Naive thymus-derived CD4-positive, alpha-beta T cell (primary cell): ENCODE data around the gene NOX5. TPM values are rescaled to one million over a fixed set of nuclear protein-coding genes. Genes with fewer than 3 reads are reported as not detected.
A peak's percentile ranks its signal among the peaks of the same experiment; 100 is the strongest.
"Not testable (repeated sequence)": the region's sequence is repeated elsewhere in the genome, so short reads cannot be mapped to it uniquely, and the experiment has no call there.

Experiments
- ATAC-seq: fragments of 150-1000 bp; cut with Tn5 transposase; 2 replicates; pipeline ENCODE4 v1.10.0; 2021; ENCODE audit warnings: mild to moderate bottlenecking, moderate library complexity
- CTCF ChIA-PET: fragments of 350-600 bp; sonication (Branson Sonifier 250); formaldehyde crosslinking; loops from one replicate; lab custom pipeline; 2021; ENCODE audit warnings: antibody characterized with exemption; lab: Charles Lee
- POLR2A ChIA-PET: fragments of 350-600 bp; sonication (Branson Sonifier 250); formaldehyde crosslinking; loops from one replicate; lab custom pipeline; 2021; ENCODE audit warnings: antibody characterized with exemption, inconsistent platforms; lab: Charles Lee
- DNase-seq, 9 donors: peaks; one replicate each; pipeline versions ENCODE4 v3.0.0 to v3.0.0-alpha.2; 2020 to 2022; ENCODE audit warnings: mixed read lengths in 1 of 9
- H3K27ac ChIP-seq: one replicate; pipeline ENCODE4 v1.7.0; 2013; ENCODE audit warnings: mild to moderate bottlenecking, low read depth, low read length, moderate library complexity
- H3K27me3 ChIP-seq, 2 donors: one replicate each; pipeline ENCODE4 v1.7.0; 2013; ENCODE audit warnings: low read length in 2 of 2, mild to moderate bottlenecking in 2 of 2, moderate library complexity in 2 of 2; ENCODE audit not compliant: control insufficient read depth in 2 of 2, insufficient read depth in 2 of 2
- H3K36me3 ChIP-seq, 3 experiments: 1 replicate in 2 of 3; 2 replicates in 1 of 3; pipeline ENCODE4 v1.7.0; 2013; ENCODE audit warnings: low read length in 3 of 3, mild to moderate bottlenecking in 3 of 3, moderate library complexity in 1 of 3; ENCODE audit not compliant: insufficient read depth in 3 of 3, control insufficient read depth in 2 of 3
- H3K4me1 ChIP-seq, 2 donors: one replicate each; pipeline ENCODE4 v1.7.0; 2013; ENCODE audit warnings: low read length in 2 of 2, mild to moderate bottlenecking in 2 of 2, moderate library complexity in 1 of 2; ENCODE audit not compliant: control insufficient read depth in 2 of 2, insufficient read depth in 2 of 2
- H3K4me3 ChIP-seq: 2 replicates; pipeline ENCODE4 v1.7.0; 2013; ENCODE audit warnings: mild to moderate bottlenecking, low read length
- H3K9me3 ChIP-seq, 3 experiments: 1 replicate in 2 of 3; 2 replicates in 1 of 3; pipeline ENCODE4 v1.7.0; 2013; ENCODE audit warnings: low read length in 3 of 3; ENCODE audit not compliant: control insufficient read depth in 2 of 3
- H3K27ac Mint-ChIP-seq, 9 donors: one replicate each; pipeline ENCODE4 v1.8.0; 2020 to 2022; ENCODE audit warnings: mixed read lengths in 9 of 9, mild to moderate bottlenecking in 8 of 9, moderate library complexity in 5 of 9, inconsistent platforms in 2 of 9
- H3K27me3 Mint-ChIP-seq, 5 donors: one replicate each; pipeline ENCODE4 v1.8.0; 2021 to 2022; ENCODE audit warnings: mixed read lengths in 5 of 5, mild to moderate bottlenecking in 1 of 5
- H3K36me3 Mint-ChIP-seq, 5 donors: one replicate each; pipeline ENCODE4 v1.8.0; 2020 to 2022; ENCODE audit warnings: mixed read lengths in 5 of 5, mild to moderate bottlenecking in 3 of 5, inconsistent platforms in 1 of 5
- H3K4me1 Mint-ChIP-seq, 7 donors: one replicate each; pipeline ENCODE4 v1.8.0; 2020 to 2022; ENCODE audit warnings: mixed read lengths in 7 of 7, mild to moderate bottlenecking in 3 of 7, inconsistent platforms in 1 of 7
- H3K4me3 Mint-ChIP-seq, 10 donors: one replicate each; pipeline ENCODE4 v1.8.0; 2020 to 2022; ENCODE audit warnings: mild to moderate bottlenecking in 10 of 10, mixed read lengths in 10 of 10, moderate library complexity in 6 of 10, inconsistent platforms in 2 of 10
- H3K9me3 Mint-ChIP-seq, 11 donors: one replicate each; pipeline ENCODE4 v1.8.0; 2020 to 2022; ENCODE audit warnings: mixed read lengths in 11 of 11, mild to moderate bottlenecking in 4 of 11, inconsistent platforms in 1 of 11, moderate library complexity in 1 of 11
- intact Hi-C, 2 donors: fragments of 100-400 bp; cut with micrococcal nuclease; formaldehyde crosslinking; loops; one replicate each; pipeline ENCODE4 v1.15.1; 2023
- polyA plus RNA-seq, 2 donors: library from polyadenylated mRNA; unstranded; fragments of 300-500 nt; fragmentation: Illumina TruSeq; gene quantifications; one replicate each; pipeline ENCODE4 v1.2.3, GENCODE V29; 2021
- total RNA-seq, 6 experiments: library from RNA in 5 of 6; stranded (reverse) in 5 of 6; gene quantifications; 1 replicate in 5 of 6; 2 replicates in 1 of 6; pipeline ENCODE4 v1.2.3 and lab custom pipeline; 2021 to 2026

Gene NOX5
- total and polyA plus RNA-seq, 7 experiments from 2014 or later: 0.05 TPM; not detected in 6

DNA sequence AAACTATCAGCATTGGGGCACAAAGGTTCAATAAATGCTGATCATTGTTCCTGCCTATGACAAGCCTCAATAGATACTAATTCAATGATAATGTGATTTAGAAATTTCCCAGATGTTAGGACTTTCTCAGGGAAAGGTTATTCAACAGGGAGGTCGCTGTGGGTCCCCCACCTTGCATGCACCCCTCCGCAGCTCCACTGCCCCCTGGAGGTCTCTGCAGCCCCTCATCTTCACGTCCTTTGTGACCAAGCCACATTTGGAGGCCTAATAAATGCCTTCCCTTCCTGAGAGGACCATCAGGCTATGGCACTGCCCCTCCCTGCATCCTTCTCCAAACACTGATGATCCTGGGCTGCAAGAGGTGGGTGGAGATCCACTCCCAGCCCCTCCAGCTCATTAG is 50.2 kb downstream of the NOX5 start:
- Histone ChIP-seq H3K27me3 (no peaks in the 10 kb centered on the region), H3K9me3 (no peaks in the 10 kb centered on the region), H3K4me3 (no peak overlapping the region), H3K36me3 (no peaks in the 10 kb centered on the region), H3K27ac (no peak overlapping the region), H3K4me1 (peaks cover 7 to 14% of the 10 kb centered on the region in 2 donors)
- Mint-ChIP-seq H3K4me1 (peaks cover 3 to 29% (median 24%) of the 10 kb centered on the region in 7 donors), H3K27me3 (peaks cover 0 to 13% (median 6%) of the 10 kb centered on the region in 5 donors), H3K4me3 (no peak overlapping the region), H3K9me3 (peaks cover 0 to 7% (median 0%) of the 10 kb centered on the region in 11 donors), H3K27ac (peak overlapping the region in 1 of 9 donors; percentile 64), H3K36me3 (no peaks in the 10 kb centered on the region)
- intact Hi-C loops: no loop called here
- no peak for DNase-seq
- no peak for ATAC-seq
- ChIA-PET CTCF (no interaction called here), POLR2A (no interaction called here)

DNA sequence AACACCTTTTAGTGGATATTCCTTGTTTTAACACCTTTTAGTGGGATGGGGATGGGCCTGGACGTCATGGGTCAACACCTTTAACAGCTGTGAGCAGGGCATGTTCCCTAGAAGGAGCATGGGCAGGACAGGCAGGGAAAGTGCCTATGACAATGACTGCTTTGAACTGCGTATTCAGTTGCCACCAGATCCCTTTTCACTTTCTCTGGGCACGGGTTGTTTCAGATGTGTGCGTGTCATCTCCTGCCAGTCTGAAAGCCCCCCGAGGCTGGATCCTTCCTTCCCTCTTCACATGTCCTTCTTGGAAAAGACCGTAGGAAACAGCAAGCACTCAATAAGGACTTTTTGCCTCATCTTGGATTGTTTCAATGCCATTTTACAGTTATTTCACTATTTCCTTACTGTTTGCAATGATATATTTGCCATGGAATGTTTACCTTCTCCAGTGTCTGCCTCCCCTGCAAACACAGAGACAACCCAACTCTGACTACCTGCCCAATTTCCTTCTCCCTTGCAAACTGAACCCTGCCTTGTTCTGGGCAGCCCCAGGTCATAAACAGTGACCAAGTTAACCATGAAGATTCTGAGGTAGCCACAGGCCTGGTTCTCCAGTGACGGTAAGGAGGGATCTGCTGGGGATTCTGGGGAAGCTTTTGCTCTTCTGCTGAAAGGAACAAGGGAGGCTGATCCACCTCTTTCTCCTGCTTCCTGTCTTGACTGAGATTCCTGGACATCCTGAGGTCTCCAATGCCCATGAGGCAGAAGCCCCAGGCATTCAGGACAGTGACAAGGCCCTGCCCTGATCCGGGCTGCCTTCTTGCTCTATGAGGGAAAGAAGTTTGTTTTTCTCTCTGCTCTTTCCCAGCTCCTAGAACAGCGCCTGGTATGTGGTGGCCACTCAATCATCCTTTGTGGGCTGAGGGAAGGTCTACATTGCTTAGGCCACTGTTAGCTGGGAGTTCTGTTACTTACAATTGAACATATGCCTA is 51.8 kb downstream of the NOX5 start:
- ChIA-PET POLR2A (no interaction called here), CTCF (no interaction called here)
- Mint-ChIP-seq H3K9me3 (peaks cover 0 to 11% (median 1%) of the 10 kb centered on the region in 11 donors), H3K4me3 (no peak overlapping the region), H3K27ac (no peak overlapping the region), H3K4me1 (peaks cover 2 to 12% (median 8%) of the 10 kb centered on the region in 7 donors), H3K36me3 (no peaks in the 10 kb centered on the region), H3K27me3 (peaks cover 13 to 23% (median 18%) of the 10 kb centered on the region in 5 donors)
- Histone ChIP-seq H3K4me1 (peaks cover under 1 to 1% of the 10 kb centered on the region in 2 donors), H3K9me3 (no peaks in the 10 kb centered on the region), H3K36me3 (no peaks in the 10 kb centered on the region), H3K27ac (no peak overlapping the region), H3K27me3 (no peaks in the 10 kb centered on the region), H3K4me3 (no peak overlapping the region)
- intact Hi-C loops: no loop called here
- ATAC-seq (no peak), DNase-seq (no peak)

DNA sequence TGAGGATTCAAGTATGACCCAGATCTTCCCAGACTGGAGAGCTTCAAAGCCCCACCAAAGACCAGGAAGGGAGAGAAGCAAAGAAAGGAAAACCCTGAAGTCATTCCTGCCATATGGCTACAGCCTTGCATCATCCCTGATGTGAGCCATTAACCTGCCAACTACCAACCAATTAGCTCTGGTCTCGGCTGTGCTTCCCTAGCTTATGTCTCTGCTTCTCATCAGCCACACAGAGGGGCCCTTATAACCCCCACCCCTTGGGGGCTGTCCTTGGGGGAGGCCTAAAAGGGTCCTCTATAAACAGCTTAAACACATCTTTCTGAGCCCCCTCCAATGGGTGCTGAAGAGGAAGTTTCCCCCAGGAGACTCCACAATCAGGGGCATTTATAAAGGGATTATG is 52.8 kb downstream of the NOX5 start:
- DNase-seq (no peak), ATAC-seq (no peak)
- Mint-ChIP-seq H3K27ac (no peak overlapping the region), H3K9me3 (peaks cover 0 to 18% (median 2%) of the 10 kb centered on the region in 11 donors), H3K27me3 (peaks cover 22 to 33% (median 28%) of the 10 kb centered on the region in 5 donors), H3K36me3 (no peaks in the 10 kb centered on the region), H3K4me1 (peaks cover 0 to 2% (median 0%) of the 10 kb centered on the region in 7 donors), H3K4me3 (no peak overlapping the region)
- no peak overlapping the region for H3K27ac ChIP-seq
- no peaks in the 10 kb centered on the region for H3K4me1 ChIP-seq
- H3K4me3 ChIP-seq: no peak overlapping the region
- ChIA-PET POLR2A (no interaction called here), CTCF (interaction anchor here (2.3 kb wide), 1 partner anchor 8 kb away, joined by 6 read pairs; no protein-coding TSS in a partner anchor)
- intact Hi-C loops: no loop called here
- H3K36me3 ChIP-seq: no peaks in the 10 kb centered on the region
- H3K27me3 ChIP-seq: no peaks in the 10 kb centered on the region
- H3K9me3 ChIP-seq: no peaks in the 10 kb centered on the region

DNA sequence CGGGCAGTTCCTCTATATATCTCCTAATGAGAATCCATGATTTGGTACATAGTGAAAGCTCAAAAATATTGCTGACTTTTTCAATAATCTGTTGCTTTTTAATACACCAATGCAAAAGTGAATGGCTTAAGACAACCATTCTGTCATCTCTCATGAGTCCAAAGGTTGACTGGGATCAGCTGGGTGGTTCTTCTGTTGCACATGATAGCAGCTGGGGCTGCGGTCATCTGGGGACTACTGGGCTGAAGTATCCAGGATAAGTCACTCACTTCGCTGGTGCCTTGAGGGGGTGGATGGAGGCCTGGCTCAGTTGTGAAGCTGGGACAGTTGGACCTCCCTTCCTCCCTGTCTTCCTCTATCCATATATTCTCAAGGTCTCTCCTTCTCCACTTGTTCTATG is 53.7 kb downstream of the NOX5 start:
- ChIA-PET CTCF (interaction anchor here (2.3 kb wide), 1 partner anchor 9 kb away, joined by 6 read pairs; no protein-coding TSS in a partner anchor), POLR2A (no interaction called here)
- peaks cover 0 to 23% (median 2%) of the 10 kb centered on the region in 11 donors for H3K9me3 Mint-ChIP-seq
- H3K27ac Mint-ChIP-seq: no peak overlapping the region
- DNase-seq (no peak), ATAC-seq (no peak)
- Histone ChIP-seq H3K4me3 (no peak overlapping the region), H3K27me3 (no peaks in the 10 kb centered on the region), H3K9me3 (no peaks in the 10 kb centered on the region), H3K36me3 (no peaks in the 10 kb centered on the region), H3K4me1 (no peaks in the 10 kb centered on the region), H3K27ac (no peak overlapping the region)
- intact Hi-C loops: no loop called here
- H3K4me1 Mint-ChIP-seq: no peaks in the 10 kb centered on the region
- H3K36me3 Mint-ChIP-seq: no peaks in the 10 kb centered on the region
- no peak overlapping the region for H3K4me3 Mint-ChIP-seq
- H3K27me3 Mint-ChIP-seq: peaks cover 26 to 39% (median 34%) of the 10 kb centered on the region in 5 donors

DNA sequence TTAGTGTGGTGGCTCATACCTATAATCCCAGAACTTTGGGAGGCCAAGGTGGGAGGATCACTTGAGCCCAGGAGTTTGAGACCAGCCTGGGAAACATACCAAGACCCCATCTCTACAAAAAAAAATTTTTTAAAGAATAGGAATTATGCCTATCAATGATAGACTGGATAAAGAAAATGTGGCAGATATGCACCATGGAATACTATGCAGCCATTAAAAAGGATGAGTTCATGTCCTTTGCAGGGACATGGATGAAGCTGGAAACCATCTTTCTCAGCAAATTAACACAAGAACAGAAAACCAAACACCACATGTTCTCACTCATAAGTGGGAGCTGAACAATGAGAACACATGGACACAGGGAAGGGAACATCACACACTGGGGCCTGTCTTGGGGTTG is 54.8 kb downstream of the NOX5 start:
- H3K4me3 ChIP-seq, H3K4me3 Mint-ChIP-seq, H3K36me3 Mint-ChIP-seq, H3K27me3 ChIP-seq, H3K36me3 ChIP-seq, H3K27ac Mint-ChIP-seq, intact Hi-C loops, H3K4me1 ChIP-seq, H3K4me1 Mint-ChIP-seq, ATAC-seq, H3K9me3 ChIP-seq, POLR2A ChIA-PET, DNase-seq, H3K27ac ChIP-seq: not testable (repeated sequence)
- CTCF ChIA-PET: interaction anchor here (2.3 kb wide), 1 partner anchor 10 kb away, joined by 6 read pairs; no protein-coding TSS in a partner anchor
- peaks cover 35 to 47% (median 42%) of the 10 kb centered on the region in 5 donors for H3K27me3 Mint-ChIP-seq
- H3K9me3 Mint-ChIP-seq: peaks cover 0 to 23% (median 2%) of the 10 kb centered on the region in 11 donors

DNA sequence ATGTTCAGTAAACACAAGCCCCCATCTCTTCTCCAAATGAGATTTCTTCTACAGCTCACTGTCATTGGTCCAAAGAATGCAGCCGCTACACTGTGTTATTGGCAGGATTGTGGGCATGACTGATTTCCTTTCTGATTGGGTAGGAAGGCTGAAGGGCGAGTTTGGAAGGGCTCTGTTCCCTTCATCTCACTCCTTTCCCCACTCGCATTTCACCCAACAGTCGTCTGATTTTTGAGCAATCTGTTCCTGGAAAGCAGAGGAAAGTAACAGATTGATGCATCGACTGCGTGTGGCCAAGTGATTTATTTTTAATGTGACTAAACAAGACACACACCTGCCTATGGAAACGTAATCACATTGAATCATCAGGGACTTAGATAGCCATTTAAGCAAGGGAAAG is 55.5 kb downstream of the NOX5 start:
- no peak overlapping the region for H3K4me3 ChIP-seq
- Mint-ChIP-seq H3K4me3 (no peak overlapping the region), H3K9me3 (peaks cover 0 to 23% (median 2%) of the 10 kb centered on the region in 11 donors), H3K27ac (no peak overlapping the region), H3K4me1 (peaks cover 0 to 13% (median 8%) of the 10 kb centered on the region in 7 donors), H3K36me3 (no peaks in the 10 kb centered on the region), H3K27me3 (peaks cover 42 to 54% (median 49%) of the 10 kb centered on the region in 5 donors)
- no peak for ATAC-seq
- H3K4me1 ChIP-seq: no peaks in the 10 kb centered on the region
- no peaks in the 10 kb centered on the region for H3K9me3 ChIP-seq
- H3K36me3 ChIP-seq: no peaks in the 10 kb centered on the region
- ChIA-PET POLR2A (no interaction called here), CTCF (no interaction called here)
- H3K27me3 ChIP-seq: peaks cover 0 to 5% of the 10 kb centered on the region in 2 donors
- intact Hi-C loops: no loop called here
- no peak overlapping the region for H3K27ac ChIP-seq
- no peak for DNase-seq
